GDM1 (cell line): ENCODE data around the gene NOG.

Experiments
- DNase-seq: peaks from one replicate; lab custom pipeline; 2025; lab: John Stamatoyannopoulos, UW

NOG gene

DNA sequence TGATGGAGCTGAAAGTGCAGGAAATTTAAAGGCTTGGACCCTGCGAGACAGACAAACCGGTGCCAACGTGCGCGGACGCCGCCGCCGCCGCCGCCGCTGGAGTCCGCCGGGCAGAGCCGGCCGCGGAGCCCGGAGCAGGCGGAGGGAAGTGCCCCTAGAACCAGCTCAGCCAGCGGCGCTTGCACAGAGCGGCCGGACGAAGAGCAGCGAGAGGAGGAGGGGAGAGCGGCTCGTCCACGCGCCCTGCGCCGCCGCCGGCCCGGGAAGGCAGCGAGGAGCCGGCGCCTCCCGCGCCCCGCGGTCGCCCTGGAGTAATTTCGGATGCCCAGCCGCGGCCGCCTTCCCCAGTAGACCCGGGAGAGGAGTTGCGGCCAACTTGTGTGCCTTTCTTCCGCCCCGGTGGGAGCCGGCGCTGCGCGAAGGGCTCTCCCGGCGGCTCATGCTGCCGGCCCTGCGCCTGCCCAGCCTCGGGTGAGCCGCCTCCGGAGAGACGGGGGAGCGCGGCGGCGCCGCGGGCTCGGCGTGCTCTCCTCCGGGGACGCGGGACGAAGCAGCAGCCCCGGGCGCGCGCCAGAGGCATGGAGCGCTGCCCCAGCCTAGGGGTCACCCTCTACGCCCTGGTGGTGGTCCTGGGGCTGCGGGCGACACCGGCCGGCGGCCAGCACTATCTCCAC is at the start of gene NOG:
NOG (plus strand) TSS at position 54 of the 674 bp plus-strand sequence; CDS start at position 579, 525 bp downstream.
- DNase-seq = no peak

- DNase-seq = no peak
These were observed 48.4 kb upstream of the NOG start for GRCh38 chr17:56545106-56545505.

GRCh38 chr17:56545930-56546329 is 47.6 kb upstream of the NOG start:
- DNase-seq = no peak

GRCh38 chr17:56548661-56549060 is 44.8 kb upstream of the NOG start:
- no peak for DNase-seq

- no peak for DNase-seq
These were observed 44.0 kb upstream of the NOG start for GRCh38 chr17:56549501-56549900.

DNA sequence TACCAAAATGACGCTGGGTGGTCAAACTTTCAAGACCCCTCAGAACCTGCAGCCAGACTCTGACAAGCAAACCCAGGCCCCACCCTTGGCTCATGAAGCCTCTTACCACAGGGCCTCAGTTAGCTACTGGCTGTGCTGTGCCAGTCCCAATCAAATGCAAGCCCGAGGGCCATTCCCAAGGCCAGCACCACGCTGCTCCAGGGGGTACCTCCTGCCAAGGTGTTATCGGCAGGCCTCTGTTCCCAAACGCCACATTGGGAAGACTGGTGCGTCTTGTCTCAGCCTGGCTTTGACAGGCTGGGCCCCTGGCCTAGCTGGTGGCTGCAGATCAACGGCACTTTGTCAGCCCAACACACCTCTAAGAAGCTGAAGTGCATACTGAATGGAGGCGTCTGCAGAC is 35.8 kb upstream of the NOG start:
- DNase-seq = no peak

GRCh38 chr17:56558088-56558487 is 35.4 kb upstream of the NOG start:
- no peak for DNase-seq

GRCh38 chr17:56570199-56570598 is 23.3 kb upstream of the NOG start:
- DNase-seq = no peak

- no peak for DNase-seq
These were observed 22.0 kb upstream of the NOG start for GRCh38 chr17:56571456-56571855.

DNA sequence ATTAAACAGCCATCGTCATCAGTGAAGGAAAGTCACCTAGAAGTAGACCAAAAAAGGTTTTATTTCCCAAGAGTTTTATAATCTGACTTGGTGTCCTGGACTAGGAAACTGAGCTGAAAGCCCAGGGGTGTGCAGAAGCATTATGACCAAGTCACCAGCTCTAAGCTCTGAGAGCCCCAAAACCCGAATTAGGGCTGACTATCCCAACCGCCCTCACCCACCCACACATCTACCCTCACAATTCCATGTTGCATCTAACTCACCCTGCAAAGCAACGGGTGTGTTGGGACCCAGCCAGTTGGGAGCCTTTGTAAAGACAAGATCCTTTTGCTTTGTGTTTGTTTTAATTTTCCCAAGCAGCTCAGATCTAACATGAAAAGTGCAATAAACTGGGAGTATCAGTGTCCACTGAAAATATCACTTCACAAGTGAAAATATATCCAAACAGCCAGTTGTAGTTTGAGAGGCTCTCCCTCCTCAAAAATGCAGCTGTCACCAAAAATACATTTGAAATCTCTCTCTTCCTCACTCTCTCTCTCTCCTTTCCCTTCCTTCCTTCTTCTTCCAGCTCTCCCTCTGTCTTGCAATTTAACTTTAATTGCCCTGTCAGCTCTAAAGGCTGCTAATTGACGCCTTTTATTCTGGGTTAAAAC is 16.2 kb upstream of the NOG start:
- DNase-seq = no peak

GRCh38 chr17:56577843-56578204 is 15.7 kb upstream of the NOG start:
- DNase-seq = no peak

DNA sequence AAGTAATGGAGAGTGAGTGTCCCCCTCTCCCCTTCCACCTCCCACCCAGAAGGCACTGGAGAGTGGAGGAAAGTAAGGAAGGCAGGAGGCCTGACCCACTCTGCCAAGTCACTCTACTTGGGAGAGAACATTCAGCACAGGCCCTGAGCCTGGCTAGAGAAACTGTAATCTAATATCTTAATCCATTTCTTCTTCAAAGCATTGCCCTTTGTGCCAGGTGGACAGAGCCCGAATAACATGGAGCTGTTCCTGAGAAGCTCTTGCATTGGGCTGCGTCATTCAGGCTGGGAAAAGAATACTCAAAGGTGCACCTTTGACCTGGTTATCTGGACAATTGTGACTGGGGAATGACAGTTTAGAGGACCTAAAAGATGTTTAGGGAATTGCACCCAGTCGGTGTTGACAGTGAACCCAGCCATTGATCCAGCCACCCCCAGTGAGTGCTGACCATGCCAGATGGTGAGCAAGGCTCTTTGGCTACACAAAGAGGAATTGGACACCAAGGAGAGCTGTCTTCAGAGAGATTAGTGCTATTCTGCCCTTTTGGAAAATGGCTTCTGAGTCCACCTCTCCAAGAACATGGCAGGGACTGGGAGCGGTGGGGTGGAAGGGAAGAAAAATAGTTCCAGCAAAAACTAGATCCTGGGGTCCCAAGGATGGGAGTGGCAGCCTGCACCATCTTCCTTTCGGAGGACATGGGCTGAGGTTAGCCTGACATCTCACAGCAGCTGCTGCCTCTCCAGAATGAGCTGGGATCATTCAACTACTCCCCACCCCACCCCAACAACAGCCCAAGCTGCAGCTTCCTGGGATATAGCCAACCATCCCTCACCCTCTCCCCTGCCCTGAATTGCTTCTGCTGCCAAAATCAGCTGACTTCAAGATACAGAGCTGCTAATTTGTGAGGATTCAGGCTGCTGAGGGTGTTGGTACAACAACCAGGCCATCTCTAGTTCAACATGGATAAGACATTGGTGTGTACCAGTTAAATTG is 11.6 kb upstream of the NOG start:
- no peak for DNase-seq

DNA sequence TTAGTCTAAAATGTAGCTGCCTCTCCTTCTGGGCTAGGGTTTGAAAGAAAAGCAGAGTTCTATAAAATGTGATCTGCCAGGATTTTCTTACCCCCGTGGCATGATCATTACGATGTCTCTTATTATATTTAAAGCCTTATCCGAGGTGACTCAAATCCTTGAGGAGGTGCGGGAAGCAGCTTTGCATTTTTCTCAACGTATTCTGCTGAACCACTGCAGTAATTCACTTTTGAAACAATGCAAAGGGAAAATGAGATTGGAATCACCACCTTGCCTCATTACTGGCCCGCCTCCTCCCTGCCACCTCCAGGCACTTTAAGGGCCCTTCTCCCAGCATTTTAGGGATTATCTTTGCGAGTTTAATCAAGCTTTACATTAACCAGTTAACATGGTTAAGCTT is 9.7 kb upstream of the NOG start:
- DNase-seq = no peak

GRCh38 chr17:56587298-56587697 is 6.2 kb upstream of the NOG start:
- no peak for DNase-seq

DNA sequence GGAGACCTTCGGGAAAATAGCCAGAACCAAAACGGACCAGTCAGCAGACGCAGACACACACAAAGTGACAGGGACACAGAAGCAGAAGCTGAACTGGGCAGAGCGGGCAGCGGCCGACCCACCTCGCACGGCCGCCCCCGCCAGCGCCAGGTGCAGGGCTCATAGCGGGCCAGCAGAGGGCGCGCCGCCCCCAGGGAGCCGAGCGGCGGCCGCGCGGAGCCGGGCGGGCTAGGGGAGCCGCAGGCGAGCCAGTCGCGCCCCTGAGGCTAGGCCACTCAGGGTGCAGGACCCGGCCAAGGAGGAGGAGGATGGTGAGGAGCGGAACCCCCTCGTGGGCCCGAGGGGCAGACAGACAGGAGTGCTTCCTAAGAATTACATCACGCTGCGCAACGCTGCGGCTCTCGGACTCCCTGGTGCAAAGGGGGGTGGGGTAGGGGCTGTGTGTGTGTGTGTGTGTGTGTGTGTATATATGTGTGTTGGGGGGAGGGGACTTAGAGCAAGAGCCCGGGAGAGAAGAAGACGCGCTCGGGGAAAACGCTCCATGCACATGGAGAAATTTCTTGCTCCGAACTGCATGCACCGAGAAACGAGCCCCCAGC is 913 bp upstream of the NOG start:
- peak; percentile 85 for DNase-seq

- DNase-seq = peak; percentile 82
These were observed 333 bp upstream of the NOG start for GRCh38 chr17:56593086-56593645.

DNA sequence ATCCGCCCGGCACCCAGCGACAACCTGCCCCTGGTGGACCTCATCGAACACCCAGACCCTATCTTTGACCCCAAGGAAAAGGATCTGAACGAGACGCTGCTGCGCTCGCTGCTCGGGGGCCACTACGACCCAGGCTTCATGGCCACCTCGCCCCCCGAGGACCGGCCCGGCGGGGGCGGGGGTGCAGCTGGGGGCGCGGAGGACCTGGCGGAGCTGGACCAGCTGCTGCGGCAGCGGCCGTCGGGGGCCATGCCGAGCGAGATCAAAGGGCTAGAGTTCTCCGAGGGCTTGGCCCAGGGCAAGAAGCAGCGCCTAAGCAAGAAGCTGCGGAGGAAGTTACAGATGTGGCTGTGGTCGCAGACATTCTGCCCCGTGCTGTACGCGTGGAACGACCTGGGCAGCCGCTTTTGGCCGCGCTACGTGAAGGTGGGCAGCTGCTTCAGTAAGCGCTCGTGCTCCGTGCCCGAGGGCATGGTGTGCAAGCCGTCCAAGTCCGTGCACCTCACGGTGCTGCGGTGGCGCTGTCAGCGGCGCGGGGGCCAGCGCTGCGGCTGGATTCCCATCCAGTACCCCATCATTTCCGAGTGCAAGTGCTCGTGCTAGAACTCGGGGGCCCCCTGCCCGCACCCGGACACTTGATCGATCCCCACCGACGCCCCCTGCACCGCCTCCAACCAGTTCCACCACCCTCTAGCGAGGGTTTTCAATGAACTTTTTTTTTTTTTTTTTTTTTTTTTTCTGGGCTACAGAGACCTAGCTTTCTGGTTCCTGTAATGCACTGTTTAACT is 1.0 kb downstream of the NOG start:
- peak; percentile 16 for DNase-seq

GRCh38 chr17:56595108-56595418 is 1.6 kb downstream of the NOG start:
- no peak for DNase-seq

GRCh38 chr17:56595831-56596690 is 2.6 kb downstream of the NOG start:
- DNase-seq = peak; percentile 35
